Stimulated activated CD4-positive, alpha-beta T cell treated with anti-CD3 and anti-CD28 coated beads, Interleukin-2, amount 100 ng/mL, for 48 hours (primary cell): ENCODE results near the gene SELENOW.
"Not testable (repeated sequence)": the region's sequence is repeated elsewhere in the genome, so short reads cannot be mapped to it uniquely, and the experiment has no call there.

ENCODE experiments used
- DNase-seq, 2 donors: peaks; one replicate each; pipeline ENCODE4 v3.0.0-alpha.2; 2020

The SELENOW gene

GRCh38 chr19:47778049-47778953 is at the start of gene SELENOW:
TSS of gene SELENOW (plus strand) at chr19:47778703. CDS start at chr19:47778786, 83 bp downstream.
- DNase-seq, result peak; percentile 66 to 72

GRCh38 chr19:47729468-47729798 is 49.1 kb upstream of the SELENOW start:
- no peak for DNase-seq

DNA sequence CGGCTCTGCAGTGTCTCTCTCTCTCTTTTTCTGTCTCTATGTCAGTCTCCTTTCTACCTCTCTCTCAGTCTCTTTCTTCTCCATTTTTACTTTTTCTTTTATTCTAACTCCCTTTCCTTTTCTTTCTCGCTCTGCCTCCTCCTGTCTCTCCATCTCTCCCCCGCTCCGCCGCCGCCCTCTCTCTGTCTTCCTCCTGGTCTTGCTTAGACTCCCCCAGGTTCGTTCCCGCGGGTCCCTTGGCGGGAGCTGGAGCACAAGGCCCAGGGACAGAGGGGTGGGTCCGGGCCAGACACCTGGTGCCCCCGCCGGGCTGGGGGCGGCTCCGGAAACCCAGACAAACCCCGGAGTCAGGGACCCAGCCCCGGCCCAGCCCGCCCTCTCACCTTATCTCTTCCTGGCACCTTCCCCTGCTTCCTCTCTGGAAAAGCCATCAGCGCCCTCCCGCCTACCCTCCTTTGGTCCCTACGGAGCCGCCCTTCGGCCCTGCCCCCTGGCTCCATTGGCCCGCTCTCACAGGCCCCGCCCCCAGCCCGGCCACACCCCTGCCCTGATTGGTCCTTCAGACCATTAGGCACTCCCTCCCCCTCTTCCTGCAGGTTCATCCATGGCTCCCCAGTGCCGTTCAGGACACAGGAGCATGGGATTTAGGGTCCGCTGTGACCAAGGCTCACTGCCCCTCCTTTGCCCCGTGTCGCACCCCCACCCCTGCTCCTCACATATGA is 48.5 kb upstream of the SELENOW start:
- DNase-seq, result peak; percentile 52 to 62

GRCh38 chr19:47730521-47730889 is 48.0 kb upstream of the SELENOW start:
- no peak for DNase-seq

DNA sequence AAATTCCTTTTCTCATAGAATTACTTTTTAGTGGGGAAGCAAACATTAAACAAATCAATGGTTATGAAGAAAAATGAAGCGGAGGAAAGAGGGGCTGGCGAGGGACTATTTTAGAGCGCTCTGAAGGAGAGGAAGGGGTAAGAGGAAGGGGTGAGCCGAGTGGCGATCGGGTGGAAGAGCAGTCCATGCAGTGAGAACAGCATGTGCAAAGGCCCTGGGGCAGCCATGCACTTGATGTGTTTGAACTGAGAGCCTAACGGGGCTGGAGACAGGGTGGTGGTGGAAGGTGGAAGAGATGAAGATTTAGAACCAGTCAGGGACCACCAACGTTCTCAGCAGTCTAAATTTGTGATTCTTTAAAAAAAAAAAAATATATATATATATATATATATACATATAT is 47.6 kb upstream of the SELENOW start:
- DNase-seq, result no peak

- no peak for DNase-seq
Measured at GRCh38 chr19:47735131-47735530, 43.4 kb upstream of the SELENOW start.

DNA sequence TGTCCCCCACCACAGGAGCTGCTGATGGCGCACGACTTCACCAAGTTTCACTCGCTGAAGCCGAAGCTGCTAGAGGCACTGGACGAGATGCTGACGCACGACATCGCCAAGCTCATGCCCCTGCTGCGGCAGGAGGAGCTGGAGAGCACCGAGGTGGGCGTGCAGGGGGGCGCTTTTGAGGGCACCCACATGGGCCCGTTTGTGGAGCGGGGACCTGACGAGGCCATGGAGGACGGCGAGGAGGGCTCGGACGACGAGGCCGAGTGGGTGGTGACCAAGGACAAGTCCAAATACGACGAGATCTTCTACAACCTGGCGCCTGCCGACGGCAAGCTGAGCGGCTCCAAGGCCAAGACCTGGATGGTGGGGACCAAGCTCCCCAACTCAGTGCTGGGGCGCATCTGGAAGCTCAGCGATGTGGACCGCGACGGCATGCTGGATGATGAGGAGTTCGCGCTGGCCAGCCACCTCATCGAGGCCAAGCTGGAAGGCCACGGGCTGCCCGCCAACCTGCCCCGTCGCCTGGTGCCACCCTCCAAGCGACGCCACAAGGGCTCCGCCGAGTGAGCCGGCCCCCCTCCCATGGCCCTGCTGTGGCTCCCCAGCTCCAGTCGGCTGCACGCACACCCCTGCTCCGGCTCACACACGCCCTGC is 37.5 kb upstream of the SELENOW start:
- no peak for DNase-seq

DNA sequence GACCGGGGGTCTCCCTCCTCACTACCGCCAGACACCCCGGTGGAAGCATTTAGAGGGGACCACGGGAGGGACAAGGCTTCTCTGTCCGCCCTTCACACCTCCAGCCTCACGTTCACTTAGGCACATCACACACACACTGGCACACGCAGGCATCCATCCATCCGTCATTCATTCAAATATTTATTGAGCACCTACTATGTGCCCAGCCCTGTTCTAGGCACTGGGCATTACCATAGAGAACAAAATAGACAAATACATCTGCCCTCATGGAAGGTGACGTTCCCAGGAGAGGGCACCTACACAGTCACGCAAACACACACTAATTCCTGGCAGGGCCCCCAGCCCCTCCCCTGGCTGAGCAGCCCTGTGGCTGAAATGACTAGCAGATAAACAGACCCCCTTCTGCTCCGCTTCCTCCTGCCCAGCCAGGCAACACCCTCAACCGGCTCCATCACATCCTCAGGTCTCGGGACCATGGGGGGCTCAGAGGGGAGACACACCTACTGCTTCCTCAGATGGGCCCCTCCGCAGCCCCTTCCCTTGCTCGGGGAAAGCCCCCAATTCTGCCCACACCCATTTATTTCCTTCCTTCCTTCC is 36.9 kb upstream of the SELENOW start:
- no peak for DNase-seq

DNA sequence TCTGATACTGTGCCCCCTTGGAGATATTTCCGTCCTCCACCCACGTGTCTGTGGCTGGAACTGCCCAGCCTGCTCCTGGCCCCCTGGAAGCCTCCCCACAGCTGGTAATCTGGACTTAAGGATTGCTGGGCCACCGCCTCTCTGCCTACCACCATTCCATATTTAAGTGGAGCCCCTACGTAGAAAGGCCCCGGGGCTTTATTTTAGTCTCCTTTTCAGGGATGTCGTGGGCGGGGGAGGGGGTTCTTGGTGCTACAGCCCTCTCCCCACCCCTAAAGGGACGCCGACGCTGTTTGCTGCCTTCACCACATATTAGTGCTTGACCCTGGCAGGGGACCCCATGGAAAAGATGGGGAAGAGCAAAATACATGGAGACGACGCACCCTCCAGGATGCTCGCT is 35.9 kb upstream of the SELENOW start:
- DNase-seq, result no peak

DNA sequence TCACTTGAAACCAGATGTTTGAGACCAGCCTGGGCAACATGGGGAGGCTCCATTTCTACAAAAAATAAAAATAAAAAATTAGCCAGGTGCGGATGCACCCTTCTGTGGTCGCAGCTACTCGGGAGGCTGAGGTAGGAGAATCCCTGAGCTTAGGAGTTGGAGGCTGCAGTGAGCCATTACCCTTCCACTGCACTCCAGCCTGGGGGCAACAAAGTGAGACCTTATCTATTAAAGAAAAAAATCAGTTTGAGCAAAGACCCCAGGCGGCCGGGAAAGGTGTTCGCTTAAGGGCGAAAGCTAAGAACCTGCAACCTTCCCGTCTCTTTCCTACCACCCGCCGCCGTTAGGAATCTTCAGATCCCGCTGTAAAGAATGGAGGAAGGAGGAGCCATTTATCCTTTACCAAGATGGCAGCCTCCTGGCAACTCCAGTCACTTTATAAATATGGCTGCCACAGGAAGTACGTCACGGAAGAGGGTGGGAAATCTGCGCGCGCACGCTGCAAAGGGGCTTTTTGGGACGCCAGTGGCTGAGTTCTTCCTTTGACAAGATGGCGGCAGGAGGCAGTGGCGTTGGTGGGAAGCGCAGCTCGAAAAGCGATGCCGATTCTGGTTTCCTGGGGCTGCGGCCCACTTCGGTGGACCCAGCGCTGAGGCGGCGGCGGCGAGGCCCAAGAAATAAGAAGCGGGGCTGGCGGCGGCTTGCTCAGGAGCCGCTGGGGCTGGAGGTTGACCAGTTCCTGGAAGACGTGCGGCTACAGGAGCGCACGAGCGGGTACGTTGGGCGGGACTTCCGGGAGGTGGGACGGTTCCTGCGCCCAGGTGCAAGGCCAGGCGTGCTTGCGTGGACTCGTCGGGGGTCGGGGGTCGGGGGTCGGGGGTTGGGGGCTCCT is 33.2 kb upstream of the SELENOW start, which contains the start of gene NOP53:
NOP53 (plus strand) TSS at position 537 of the 892 bp plus-strand sequence; CDS start at position 551, 14 bp downstream.
- peak; percentile 94 to 96 for DNase-seq

DNA sequence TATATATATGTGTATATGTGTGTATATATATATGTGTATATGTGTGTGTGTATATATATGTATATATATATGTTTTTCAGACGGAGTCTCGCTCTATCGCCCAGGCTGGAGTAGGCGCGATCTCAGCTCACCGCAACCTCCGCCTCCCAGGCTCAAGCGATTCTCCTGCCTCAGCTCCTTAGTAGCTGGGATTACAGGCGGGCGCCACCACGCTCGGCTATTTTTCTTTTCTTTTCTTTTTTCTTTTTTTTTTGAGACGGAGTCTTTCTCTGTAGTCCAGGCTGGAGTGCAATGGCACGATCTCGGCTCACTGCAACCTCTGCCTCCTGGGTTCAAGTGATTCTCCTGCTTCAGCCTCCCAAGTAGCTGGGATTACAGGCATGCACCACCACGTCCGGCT is 32.4 kb upstream of the SELENOW start:
- not testable (repeated sequence) for DNase-seq

GRCh38 chr19:47749326-47749725 is 29.2 kb upstream of the SELENOW start:
- DNase-seq, result no peak

DNA sequence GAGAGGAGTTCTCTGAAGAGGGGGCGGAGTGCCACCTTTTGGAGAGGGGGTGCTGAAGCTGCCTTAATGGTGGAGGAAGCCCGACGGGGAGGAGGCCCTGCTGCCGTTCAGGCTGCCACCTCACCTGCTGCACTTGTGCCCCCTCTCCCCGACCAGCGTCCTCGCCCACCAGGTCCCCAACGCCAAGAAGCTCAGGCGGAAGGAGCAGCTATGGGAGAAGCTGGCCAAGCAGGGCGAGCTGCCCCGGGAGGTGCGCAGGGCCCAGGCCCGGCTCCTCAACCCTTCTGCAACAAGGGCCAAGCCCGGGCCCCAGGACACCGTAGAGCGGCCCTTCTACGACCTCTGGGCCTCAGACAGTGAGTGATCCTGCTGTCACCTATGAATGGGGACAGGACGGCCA is 27.8 kb upstream of the SELENOW start:
- no peak for DNase-seq

- DNase-seq, result no peak
Measured at GRCh38 chr19:47752440-47753211, 25.9 kb upstream of the SELENOW start.

- DNase-seq, result no peak
Measured at GRCh38 chr19:47754206-47755064, 24.1 kb upstream of the SELENOW start.

- DNase-seq, result no peak
Measured at GRCh38 chr19:47755065-47755761, 23.3 kb upstream of the SELENOW start.

GRCh38 chr19:47755762-47756626 is 22.5 kb upstream of the SELENOW start:
- DNase-seq, result no peak

DNA sequence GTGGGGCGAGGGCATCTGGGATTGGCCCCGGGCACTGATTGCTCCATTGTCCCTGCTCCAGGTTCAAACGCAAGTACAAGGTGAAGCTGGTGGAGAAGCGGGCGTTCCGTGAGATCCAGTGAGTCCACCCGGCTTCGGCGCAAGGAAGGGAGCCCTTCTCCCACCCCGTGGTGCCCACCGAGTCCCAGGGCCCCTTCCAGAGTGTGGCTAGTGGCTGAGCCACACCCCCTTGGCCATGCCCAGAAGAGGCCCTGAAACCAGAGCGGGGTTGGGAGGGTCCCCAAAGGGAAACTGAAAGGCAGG is 21.9 kb upstream of the SELENOW start:
- no peak for DNase-seq
